GM12872 (cell line): Measurements from ENCODE around the gene SHOC2.

Experiments used
- TF ChIP-seq, protein P1 (sequence below): IDR thresholded peaks from 3 replicates; pipeline ENCODE4 v1.5.1; 2011; ENCODE audit warnings: low read depth, mild to moderate bottlenecking, low read length, moderate library complexity; ENCODE audit not compliant: insufficient read depth

The SHOC2 gene

GRCh38 chr10:110939419-110939818, 20.0 kb downstream of the SHOC2 start:
- TF ChIP-seq, protein P1, sequence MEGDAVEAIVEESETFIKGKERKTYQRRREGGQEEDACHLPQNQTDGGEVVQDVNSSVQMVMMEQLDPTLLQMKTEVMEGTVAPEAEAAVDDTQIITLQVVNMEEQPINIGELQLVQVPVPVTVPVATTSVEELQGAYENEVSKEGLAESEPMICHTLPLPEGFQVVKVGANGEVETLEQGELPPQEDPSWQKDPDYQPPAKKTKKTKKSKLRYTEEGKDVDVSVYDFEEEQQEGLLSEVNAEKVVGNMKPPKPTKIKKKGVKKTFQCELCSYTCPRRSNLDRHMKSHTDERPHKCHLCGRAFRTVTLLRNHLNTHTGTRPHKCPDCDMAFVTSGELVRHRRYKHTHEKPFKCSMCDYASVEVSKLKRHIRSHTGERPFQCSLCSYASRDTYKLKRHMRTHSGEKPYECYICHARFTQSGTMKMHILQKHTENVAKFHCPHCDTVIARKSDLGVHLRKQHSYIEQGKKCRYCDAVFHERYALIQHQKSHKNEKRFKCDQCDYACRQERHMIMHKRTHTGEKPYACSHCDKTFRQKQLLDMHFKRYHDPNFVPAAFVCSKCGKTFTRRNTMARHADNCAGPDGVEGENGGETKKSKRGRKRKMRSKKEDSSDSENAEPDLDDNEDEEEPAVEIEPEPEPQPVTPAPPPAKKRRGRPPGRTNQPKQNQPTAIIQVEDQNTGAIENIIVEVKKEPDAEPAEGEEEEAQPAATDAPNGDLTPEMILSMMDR = no peak

DNA sequence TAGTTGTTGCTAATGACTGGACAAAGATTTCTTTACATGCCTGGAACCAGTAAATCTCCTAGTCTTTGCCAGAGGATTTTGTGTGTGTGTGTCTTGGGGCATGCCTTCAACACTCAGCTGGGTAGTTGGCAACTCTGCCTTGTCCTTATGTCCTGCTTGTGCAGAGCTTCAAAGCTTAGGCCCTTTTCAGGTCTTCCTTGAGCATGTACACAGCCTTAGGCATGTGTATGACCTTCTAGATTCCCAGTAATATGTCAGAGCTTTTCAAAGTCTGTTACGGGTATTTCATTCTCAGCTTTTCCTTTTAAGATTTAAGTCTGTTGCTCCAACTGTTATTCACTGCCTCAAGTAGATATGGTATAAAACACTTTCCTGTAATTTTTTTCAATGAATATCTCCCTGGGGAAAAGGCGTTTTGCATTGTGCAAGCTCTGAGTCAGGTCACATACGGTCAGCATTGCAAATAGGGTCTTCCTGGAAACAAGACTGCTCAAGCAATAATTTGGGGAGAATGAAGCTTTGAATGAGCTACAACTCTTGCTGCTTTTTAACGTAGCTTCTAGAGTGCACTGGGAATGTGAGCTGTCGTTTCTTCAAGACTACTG, 25.5 kb downstream of the SHOC2 start:
- TF ChIP-seq, protein P1 = no peak

DNA sequence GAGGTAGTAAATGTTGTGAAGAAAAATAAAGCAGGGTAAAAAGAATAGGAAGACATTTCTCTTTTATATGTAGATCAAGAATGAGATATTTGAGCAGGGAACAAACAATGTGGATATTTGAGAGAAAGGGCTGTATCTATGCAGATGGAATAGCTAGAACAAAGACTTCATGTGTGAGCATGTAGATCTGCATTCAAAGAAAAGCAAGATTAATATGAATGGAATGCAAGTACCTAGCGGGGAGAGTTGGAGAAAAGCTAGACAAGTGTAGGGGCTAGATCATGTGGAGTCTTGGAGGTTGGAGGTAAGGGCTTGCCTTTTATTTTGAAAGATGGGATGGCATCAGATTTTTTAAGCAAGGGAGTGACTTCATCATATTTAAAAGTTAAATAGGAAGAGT, 27.1 kb downstream of the SHOC2 start:
- TF ChIP-seq, protein P1 = no peak

DNA sequence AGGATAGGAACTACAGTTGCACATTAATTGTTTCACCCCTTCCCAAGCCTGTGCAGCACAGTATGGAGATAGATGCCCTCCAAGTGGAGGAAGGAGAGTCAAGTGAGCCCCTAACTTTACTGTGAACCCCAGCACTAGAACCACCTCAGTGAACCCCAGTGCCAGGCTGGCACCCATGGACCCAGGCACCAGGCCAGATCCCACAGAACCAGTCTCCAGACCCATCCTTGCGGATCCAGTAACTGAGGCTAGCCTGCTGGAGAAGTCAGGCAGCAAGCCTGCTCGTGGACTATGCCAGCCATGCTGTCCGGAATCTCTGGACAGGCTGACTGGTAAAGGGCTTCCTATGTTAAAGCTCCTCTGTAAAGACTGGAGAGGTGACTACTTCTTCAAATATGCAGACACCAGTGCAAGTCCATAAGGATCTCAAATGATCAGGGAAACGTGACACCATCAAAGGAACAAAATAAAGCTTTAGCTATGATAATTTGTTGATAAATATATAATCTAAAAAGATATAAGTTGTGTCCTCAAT, 27.7 kb downstream of the SHOC2 start:
- TF ChIP-seq, protein P1 = no peak

- TF ChIP-seq, protein P1 = no peak
These were observed 32.0 kb downstream of the SHOC2 start for GRCh38 chr10:110951381-110951780.

- TF ChIP-seq, protein P1 = no peak
These were observed 38.2 kb downstream of the SHOC2 start for GRCh38 chr10:110957606-110958005.

DNA sequence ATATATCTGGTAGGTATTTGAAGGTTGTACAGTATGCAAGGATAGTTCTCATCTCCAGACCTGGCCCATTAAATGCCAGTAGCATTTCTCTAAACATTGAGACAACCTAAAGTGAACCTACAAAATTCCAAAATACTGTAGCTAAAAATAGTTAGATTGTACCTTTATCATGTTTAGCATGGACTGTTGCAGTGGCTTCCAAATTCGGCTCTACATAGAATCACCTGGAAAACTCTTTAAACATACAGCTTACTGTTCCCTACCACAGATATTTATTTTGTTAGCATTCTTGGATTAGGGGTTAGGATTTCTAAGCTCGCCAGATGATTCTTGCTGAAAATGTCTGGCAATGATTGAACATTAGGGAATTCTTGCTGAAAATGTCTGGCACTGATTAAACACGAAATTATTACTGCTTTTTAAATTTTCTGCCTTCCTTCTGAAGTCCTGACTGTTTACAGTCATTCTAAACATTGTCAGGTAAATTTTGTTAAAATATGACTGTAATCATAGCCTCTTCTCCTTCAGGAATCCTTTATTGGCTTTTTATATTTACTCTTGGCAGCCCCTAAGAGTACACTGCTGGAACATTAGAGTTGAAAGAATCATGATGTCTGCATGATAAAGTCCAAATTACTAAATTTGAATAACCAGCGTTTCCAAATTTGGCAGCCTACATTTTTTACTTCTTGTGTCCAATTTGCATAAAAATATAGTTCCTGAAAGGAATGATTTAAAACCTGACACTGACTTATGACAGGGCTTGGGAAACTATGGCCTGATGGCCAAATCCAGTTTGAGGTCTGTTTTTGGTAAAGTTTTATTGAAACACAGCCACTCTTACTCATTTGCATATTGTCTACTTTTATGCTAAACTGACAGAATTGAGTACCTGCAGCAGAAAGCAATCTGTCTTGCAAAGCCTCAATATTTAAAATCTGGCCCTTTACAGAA, 40.3 kb downstream of the SHOC2 start:
- TF ChIP-seq, protein P1 = no peak
